Ectodermal cell (in vitro differentiated cells): Measurements from ENCODE around the gene MAPKAPK2.

Experiments
- H3K27ac ChIP-seq: 2 replicates; pipeline ENCODE4 v1.7.0; 2013; ENCODE audit warnings: mild to moderate bottlenecking, low read depth, low read length; ENCODE audit not compliant: insufficient read depth, poor library complexity, severe bottlenecking
- H3K27me3 ChIP-seq: 2 replicates; pipeline ENCODE4 v1.7.0; 2013; ENCODE audit warnings: mild to moderate bottlenecking, low read length; ENCODE audit not compliant: insufficient read depth, control insufficient read depth, poor library complexity, severe bottlenecking
- H3K36me3 ChIP-seq: one replicate; pipeline ENCODE4 v1.7.0; 2013; ENCODE audit warnings: low read length; ENCODE audit not compliant: control insufficient read depth, insufficient read depth
- H3K4me1 ChIP-seq: one replicate; pipeline ENCODE4 v1.7.0; 2013; ENCODE audit warnings: low read length; ENCODE audit not compliant: control insufficient read depth, insufficient read depth
- H3K4me3 ChIP-seq: 2 replicates; pipeline ENCODE4 v1.7.0; 2013; ENCODE audit warnings: low read depth, low read length, control low read depth; ENCODE audit not compliant: insufficient read depth
- H3K9me3 ChIP-seq: 2 replicates; pipeline ENCODE4 v1.7.0; 2013; ENCODE audit warnings: mild to moderate bottlenecking, low read length, moderate library complexity; ENCODE audit not compliant: control insufficient read depth
- WGBS, 2 experiments: methylation state at CpG; one replicate each; pipeline ENCODE4 v1.1.7; 2013; ENCODE audit warnings: missing lambda C conversion rate in 2 of 2; 5-methylcytosine and 5-hydroxymethylcytosine counted together

MAPKAPK2 gene

DNA sequence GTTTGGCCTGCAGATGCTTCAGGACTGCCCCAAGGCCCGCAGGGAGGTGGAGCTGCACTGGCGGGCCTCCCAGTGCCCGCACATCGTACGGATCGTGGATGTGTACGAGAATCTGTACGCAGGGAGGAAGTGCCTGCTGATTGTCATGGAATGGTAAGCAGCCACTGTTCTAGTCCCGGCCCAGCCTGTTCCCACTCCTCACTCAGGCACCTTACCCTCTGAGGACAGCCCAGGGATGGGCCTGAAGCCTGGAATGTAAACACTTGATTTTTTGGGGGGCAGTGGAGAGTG is 43.9 kb downstream of the MAPKAPK2 start:
- H3K36me3 ChIP-seq = peaks cover 23% of the 10 kb centered on the region
- no peaks in the 10 kb centered on the region for H3K27me3 ChIP-seq
- peaks cover 7% of the 10 kb centered on the region for H3K4me1 ChIP-seq
- WGBS, 2 experiments = 95 to 98% methylated on average over 9 of the region's 9 CpGs
- no peak overlapping the region for H3K27ac ChIP-seq
- no peak overlapping the region for H3K4me3 ChIP-seq
- H3K9me3 ChIP-seq = no peaks in the 10 kb centered on the region

DNA sequence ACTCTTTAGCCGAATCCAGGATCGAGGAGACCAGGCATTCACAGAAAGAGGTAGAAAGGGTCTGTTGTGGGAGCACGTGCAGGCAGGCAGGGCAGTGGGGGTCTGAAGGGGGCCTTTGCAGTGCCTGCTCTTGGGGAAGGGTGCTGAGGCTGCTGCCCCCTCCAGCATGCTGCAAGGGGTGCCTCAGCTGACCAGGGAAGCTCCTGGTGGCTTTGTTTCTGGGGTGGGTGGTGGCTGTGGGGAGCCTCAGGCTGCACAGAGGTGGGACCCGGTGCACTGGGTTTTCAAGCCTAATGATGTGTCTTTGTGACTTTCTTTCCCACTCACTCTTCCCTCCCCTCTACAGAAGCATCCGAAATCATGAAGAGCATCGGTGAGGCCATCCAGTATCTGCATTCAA is 44.3 kb downstream of the MAPKAPK2 start:
- WGBS, 2 experiments = 81 to 83% methylated on average over 6 of the region's 6 CpGs
- no peaks in the 10 kb centered on the region for H3K27me3 ChIP-seq
- peaks cover 3% of the 10 kb centered on the region for H3K4me1 ChIP-seq
- no peak overlapping the region for H3K4me3 ChIP-seq
- H3K9me3 ChIP-seq = no peaks in the 10 kb centered on the region
- H3K27ac ChIP-seq = no peak overlapping the region
- H3K36me3 ChIP-seq = peaks cover 23% of the 10 kb centered on the region

DNA sequence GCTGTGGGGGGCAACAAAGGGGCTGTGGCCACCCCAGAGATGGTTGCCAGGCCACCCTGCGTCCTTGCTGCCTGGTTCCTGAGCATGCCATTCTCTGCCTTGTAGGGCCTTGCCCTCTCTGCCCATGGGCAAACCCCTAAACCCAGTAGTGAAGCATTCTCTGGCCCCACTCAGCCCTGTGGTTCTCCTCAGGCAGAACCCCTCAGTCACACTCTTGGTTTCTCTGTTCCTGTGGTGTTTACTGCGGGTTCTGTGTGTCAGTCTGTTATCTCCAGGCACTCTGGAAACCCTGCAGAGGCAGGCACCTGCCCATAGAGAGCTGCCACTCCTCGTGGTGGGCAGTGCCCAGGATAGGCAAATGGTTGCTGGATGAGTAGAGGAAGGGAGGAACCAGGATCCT is 44.8 kb downstream of the MAPKAPK2 start:
- H3K27ac ChIP-seq = no peak overlapping the region
- no peak overlapping the region for H3K4me3 ChIP-seq
- H3K36me3 ChIP-seq = peaks cover 23% of the 10 kb centered on the region
- no peaks in the 10 kb centered on the region for H3K27me3 ChIP-seq
- no peaks in the 10 kb centered on the region for H3K9me3 ChIP-seq
- WGBS, 2 experiments = 92 to 99% methylated on average over 3 of the region's 3 CpGs
- no peaks in the 10 kb centered on the region for H3K4me1 ChIP-seq

DNA sequence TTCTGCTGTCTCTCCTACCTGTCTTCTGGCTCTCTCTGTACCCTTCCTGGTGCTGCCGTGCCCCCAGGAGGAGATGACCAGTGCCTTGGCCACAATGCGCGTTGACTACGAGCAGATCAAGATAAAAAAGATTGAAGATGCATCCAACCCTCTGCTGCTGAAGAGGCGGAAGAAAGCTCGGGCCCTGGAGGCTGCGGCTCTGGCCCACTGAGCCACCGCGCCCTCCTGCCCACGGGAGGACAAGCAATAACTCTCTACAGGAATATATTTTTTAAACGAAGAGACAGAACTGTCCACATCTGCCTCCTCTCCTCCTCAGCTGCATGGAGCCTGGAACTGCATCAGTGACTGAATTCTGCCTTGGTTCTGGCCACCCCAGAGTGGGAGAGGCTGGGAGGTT is 47.8 kb downstream of the MAPKAPK2 start:
- no peak overlapping the region for H3K4me3 ChIP-seq
- H3K9me3 ChIP-seq = no peaks in the 10 kb centered on the region
- no peak overlapping the region for H3K27ac ChIP-seq
- peaks cover 2% of the 10 kb centered on the region for H3K4me1 ChIP-seq
- H3K27me3 ChIP-seq = no peaks in the 10 kb centered on the region
- H3K36me3 ChIP-seq = peaks cover 27% of the 10 kb centered on the region
- WGBS, 2 experiments = 94 to 99% methylated on average over 11 of the region's 11 CpGs

DNA sequence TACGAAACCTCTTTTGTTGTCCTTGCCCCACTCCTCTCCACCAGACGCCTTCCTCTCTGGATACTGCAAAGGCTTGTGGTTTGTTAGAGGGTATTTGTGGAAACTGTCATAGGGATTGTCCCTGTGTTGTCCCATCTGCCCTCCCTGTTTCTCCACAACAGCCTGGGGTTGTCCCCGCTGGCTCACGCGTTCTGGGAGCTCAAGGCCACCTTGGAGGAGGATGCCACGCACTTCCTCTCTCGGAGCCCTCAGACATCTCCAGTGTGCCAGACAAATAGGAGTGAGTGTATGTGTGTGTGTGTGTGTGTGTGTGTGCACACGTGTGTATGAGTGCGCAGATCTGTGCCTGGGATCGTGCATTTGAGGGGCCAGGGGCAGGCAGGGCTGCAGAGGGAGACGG is 48.3 kb downstream of the MAPKAPK2 start:
- H3K27me3 ChIP-seq = no peaks in the 10 kb centered on the region
- peaks cover 7% of the 10 kb centered on the region for H3K4me1 ChIP-seq
- no peak overlapping the region for H3K27ac ChIP-seq
- peaks cover 27% of the 10 kb centered on the region for H3K36me3 ChIP-seq
- 94 to 95% methylated on average over 11 of the region's 11 CpGs for WGBS, 2 experiments
- no peaks in the 10 kb centered on the region for H3K9me3 ChIP-seq
- no peak overlapping the region for H3K4me3 ChIP-seq

DNA sequence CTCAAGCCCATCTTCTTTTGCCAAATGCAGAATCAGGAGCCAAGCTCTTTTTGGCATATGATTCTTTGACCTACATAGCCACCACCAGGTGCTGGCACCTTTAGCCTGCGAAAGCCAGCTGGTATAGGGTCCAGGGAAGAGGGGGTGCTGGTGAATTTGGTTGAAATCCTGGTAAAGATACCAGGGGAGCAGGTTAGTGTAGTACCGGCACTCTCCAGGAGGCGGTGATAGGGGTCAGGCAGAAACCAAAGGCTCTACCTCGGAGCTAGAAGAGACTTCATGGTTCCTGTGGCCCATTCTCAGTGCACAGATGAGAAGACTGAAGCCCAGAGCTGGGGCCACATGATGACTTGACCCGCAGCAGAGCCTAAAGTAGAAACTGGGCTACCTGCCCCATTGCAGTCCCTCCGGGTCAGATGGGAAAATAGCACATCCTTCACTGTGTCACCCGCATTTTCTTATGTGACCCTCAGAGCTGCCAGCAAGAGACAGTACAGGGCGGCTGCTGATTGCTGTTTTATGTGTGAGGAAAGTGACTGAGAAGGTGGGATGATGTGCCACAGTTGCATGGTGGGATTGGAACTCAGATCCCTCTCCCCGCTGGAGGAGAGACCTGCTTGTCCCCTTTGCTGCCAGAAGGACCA is 49.9 kb downstream of the MAPKAPK2 start:
- Histone ChIP-seq H3K27me3 (no peaks in the 10 kb centered on the region), H3K4me1 (peaks cover 17% of the 10 kb centered on the region), H3K36me3 (peaks cover 23% of the 10 kb centered on the region), H3K4me3 (no peak overlapping the region), H3K9me3 (no peaks in the 10 kb centered on the region), H3K27ac (no peak overlapping the region)
- WGBS, 2 experiments = 70 to 74% methylated on average over 9 of the region's 9 CpGs

DNA sequence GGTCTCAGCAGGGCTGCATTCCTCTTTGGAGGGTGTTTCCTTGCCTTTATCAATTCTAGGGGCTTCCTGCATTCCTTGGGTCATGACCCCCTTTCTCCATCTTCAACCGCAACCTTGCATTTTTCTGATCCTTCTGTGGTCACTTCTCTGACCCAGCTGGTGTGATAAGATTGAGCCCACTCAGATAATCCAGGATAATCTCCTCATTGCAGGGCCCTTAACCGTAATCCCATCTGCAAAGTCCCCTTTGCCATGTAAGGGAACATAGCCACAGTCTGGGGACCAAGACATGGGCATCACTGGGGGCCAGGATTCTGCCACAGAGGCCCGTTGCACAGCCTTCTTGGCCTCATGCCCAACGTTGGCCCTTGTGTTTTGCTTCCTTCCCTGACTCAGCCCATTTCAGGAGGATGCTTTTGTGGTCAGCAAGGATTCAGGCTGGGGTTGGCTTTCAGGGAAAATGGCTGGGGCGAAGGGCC is 50.9 kb downstream of the MAPKAPK2 start:
- Histone ChIP-seq H3K27me3 (no peaks in the 10 kb centered on the region), H3K4me1 (peaks cover 17% of the 10 kb centered on the region), H3K9me3 (no peaks in the 10 kb centered on the region), H3K4me3 (no peak overlapping the region), H3K36me3 (peaks cover 14% of the 10 kb centered on the region), H3K27ac (no peak overlapping the region)
- WGBS, 2 experiments = 75% methylated on average over 5 of the region's 5 CpGs

DNA sequence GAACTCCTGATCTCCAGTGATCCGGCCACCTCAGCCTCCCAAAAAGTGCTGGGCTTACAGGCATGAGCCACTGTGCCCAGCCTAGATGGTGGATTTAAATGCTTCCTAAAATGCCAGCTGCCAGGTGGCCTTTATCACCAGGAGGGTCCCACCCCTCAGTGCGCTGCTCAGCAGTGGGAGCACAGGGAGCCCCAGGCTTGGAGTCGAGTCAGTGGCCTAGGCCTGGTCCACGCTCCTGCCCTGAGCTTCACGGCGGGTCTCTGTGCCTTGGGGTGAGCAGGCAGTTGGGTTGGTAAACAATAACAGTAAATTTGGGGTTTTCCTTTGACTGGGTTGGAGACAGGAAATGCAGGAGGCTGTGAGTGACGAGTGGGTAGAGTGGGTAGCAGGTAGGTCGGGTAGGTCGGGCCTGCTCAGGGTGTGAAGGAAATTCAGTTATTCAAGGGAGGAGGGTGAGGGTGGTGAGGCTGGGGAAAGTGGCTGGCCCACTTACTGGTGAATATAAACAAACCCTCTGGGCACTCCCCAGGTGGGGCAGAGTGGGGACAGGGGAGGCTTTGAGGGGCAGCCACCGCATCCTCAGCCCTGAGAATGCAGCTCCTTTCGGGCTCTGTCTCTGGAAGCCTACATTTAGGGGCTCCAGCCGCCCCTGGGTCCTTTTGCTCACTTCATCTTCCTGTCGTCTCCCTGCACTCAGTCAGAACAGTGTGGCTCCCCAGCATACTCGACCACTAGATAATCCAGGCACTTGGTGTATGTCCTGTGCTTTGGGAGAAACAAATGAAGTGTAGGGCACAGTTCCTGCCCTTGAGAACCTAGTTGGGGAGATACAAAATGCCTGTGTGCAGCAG is 52.4 kb downstream of the MAPKAPK2 start:
- WGBS, 2 experiments = 93 to 95% methylated on average over 14 of the region's 14 CpGs

DNA sequence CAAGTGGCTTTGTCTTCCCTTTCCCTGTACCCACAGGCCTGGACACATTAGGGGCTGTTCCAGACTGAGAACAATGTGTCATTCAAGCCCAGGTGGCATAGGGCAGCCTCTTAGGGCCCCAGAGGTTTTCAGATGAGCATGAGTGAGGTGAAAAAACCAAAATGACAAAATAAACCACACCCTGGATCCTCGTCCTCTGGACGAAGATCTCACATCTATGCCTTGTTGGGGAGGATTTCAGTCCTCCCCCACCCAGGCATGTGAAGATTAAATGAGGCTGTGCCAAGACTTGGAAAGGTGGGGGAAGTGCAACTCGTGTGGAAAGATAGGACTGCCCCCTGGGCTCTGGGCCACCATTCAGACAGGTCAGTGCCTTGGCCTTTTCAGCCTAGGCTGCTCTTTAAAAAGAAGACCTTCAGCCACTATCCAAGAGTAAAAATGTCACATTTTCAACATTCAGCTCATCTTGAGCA is 53.1 kb downstream of the MAPKAPK2 start:
- Histone ChIP-seq H3K4me3 (no peak overlapping the region), H3K27me3 (no peaks in the 10 kb centered on the region), H3K27ac (no peak overlapping the region), H3K36me3 (peaks cover 8% of the 10 kb centered on the region), H3K9me3 (no peaks in the 10 kb centered on the region), H3K4me1 (peaks cover 19% of the 10 kb centered on the region)
- 89 to 91% methylated on average over 3 of the region's 3 CpGs for WGBS, 2 experiments

More for the DNA sequence above, 52.4 kb downstream of the MAPKAPK2 start:
- H3K27ac ChIP-seq = no peak overlapping the region
- H3K27me3 ChIP-seq = no peaks in the 10 kb centered on the region
- no peaks in the 10 kb centered on the region for H3K9me3 ChIP-seq
- peaks cover 10% of the 10 kb centered on the region for H3K36me3 ChIP-seq
- H3K4me3 ChIP-seq = no peak overlapping the region
- H3K4me1 ChIP-seq = peaks cover 17% of the 10 kb centered on the region
